Calu3 (cell line): ENCODE measurements around the gene ZMYND19. TPM values are rescaled to one million over a fixed set of nuclear protein-coding genes. Genes with fewer than 3 reads are reported as not detected.
"Not testable (repeated sequence)": the region's sequence is repeated elsewhere in the genome, so short reads cannot be mapped to it uniquely, and the experiment has no call there.

Experiments used
- BruUV-seq: library from RNA; stranded (reverse); fragments of 400-500 nt; replicated peaks from 2 replicates; lab custom pipeline; 2021; lab: Mats Ljungman, UMichigan
- CTCF ChIA-PET: fragments of 300-600 bp; sonication (Branson Sonifier 250); formaldehyde crosslinking; loops from one replicate; lab custom pipeline; 2022; ENCODE audit warnings: antibody characterized with exemption; lab: Charles Lee
- DNase-seq: peaks from one replicate; pipeline ENCODE4 v3.0.0; 2022
- H3K27ac Mint-ChIP-seq: one replicate; pipeline ENCODE4 v1.8.0; 2022; ENCODE audit warnings: mixed read lengths; ENCODE audit not compliant: unreplicated experiment
- H3K27me3 Mint-ChIP-seq: one replicate; pipeline ENCODE4 v1.8.0; 2022; ENCODE audit warnings: mixed read lengths; ENCODE audit not compliant: unreplicated experiment
- H3K36me3 Mint-ChIP-seq: one replicate; pipeline ENCODE4 v1.8.0; 2022; ENCODE audit warnings: mild to moderate bottlenecking, moderate library complexity, mixed read lengths; ENCODE audit not compliant: insufficient read depth, unreplicated experiment
- H3K4me1 Mint-ChIP-seq: one replicate; pipeline ENCODE4 v1.8.0; 2022; ENCODE audit warnings: mild to moderate bottlenecking, low read depth, mixed read lengths; ENCODE audit not compliant: unreplicated experiment
- H3K4me3 Mint-ChIP-seq: one replicate; pipeline ENCODE4 v1.8.0; 2022; ENCODE audit warnings: mild to moderate bottlenecking, low read depth, moderate library complexity, mixed read lengths; ENCODE audit not compliant: unreplicated experiment
- H3K9me3 Mint-ChIP-seq: one replicate; pipeline ENCODE4 v1.8.0; 2022; ENCODE audit warnings: low read depth, mixed read lengths; ENCODE audit not compliant: unreplicated experiment
- CTCF ChIP-seq: fragments of 200-600 bp; IDR thresholded peaks from one replicate; pipeline ENCODE4 v1.8.0; 2022; ENCODE audit warnings: antibody characterized with exemption; ENCODE audit not compliant: unreplicated experiment
- intact Hi-C: fragments of 100-400 bp; cut with micrococcal nuclease; formaldehyde crosslinking; loops from one replicate; pipeline ENCODE4 v1.10.0; 2022; ENCODE audit not compliant: unreplicated experiment
- total RNA-seq: library from RNA; stranded (reverse); gene quantifications from 2 replicates; pipeline ENCODE4 v1.2.3, GENCODE V29; 2022

ZMYND19 gene
- total RNA-seq, 1 experiment from 2014 or later = 30.0 TPM

- no peak for TF ChIP-seq CTCF
- H3K4me3 Mint-ChIP-seq = no peak overlapping the region
- H3K4me1 Mint-ChIP-seq = peaks cover 4% of the 10 kb centered on the region
- H3K27me3 Mint-ChIP-seq = no peaks in the 10 kb centered on the region
- CTCF ChIA-PET = no interaction called here
- DNase-seq = no peak
- H3K36me3 Mint-ChIP-seq = peaks cover 24% of the 10 kb centered on the region
- H3K9me3 Mint-ChIP-seq = no peaks in the 10 kb centered on the region
- no peak overlapping the region for H3K27ac Mint-ChIP-seq
- intact Hi-C loops = no loop called here
- no TSS peak for BruUV-seq
These were observed 19.7 kb downstream of the ZMYND19 start for GRCh38 chr9:137570566-137570965.

GRCh38 chr9:137569609-137570203, 20.6 kb downstream of the ZMYND19 start:
- no peak for TF ChIP-seq CTCF
- Mint-ChIP-seq H3K27ac (no peak overlapping the region), H3K4me1 (no peaks in the 10 kb centered on the region), H3K9me3 (no peaks in the 10 kb centered on the region), H3K4me3 (no peak overlapping the region), H3K36me3 (peaks cover 16% of the 10 kb centered on the region), H3K27me3 (no peaks in the 10 kb centered on the region)
- no peak for DNase-seq
- BruUV-seq = no TSS peak
- CTCF ChIA-PET = no interaction called here
- intact Hi-C loops = no loop called here

- not testable (repeated sequence) for H3K27ac Mint-ChIP-seq, H3K4me1 Mint-ChIP-seq, BruUV-seq
These were observed 21.9 kb downstream of the ZMYND19 start for GRCh38 chr9:137568445-137568844.

GRCh38 chr9:137564817-137565411, 25.4 kb downstream of the ZMYND19 start:
- H3K4me1 Mint-ChIP-seq = no peaks in the 10 kb centered on the region
- no peaks in the 10 kb centered on the region for H3K27me3 Mint-ChIP-seq
- H3K27ac Mint-ChIP-seq = no peak overlapping the region
- H3K9me3 Mint-ChIP-seq = no peaks in the 10 kb centered on the region
- peaks cover 16% of the 10 kb centered on the region for H3K36me3 Mint-ChIP-seq
- no TSS peak for BruUV-seq
- intact Hi-C loops = no loop called here
- DNase-seq = no peak
- H3K4me3 Mint-ChIP-seq = no peak overlapping the region
- TF ChIP-seq CTCF = no peak
- CTCF ChIA-PET = no interaction called here

More at GRCh38 chr9:137568445-137568844, 21.9 kb downstream of the ZMYND19 start:
- DNase-seq, intact Hi-C loops, H3K27me3 Mint-ChIP-seq, H3K4me3 Mint-ChIP-seq, CTCF ChIA-PET, H3K9me3 Mint-ChIP-seq: not testable (repeated sequence)
- peaks cover 17% of the 10 kb centered on the region for H3K36me3 Mint-ChIP-seq

GRCh38 chr9:137564134-137564533, 26.2 kb downstream of the ZMYND19 start:
- CTCF ChIA-PET = no interaction called here
- BruUV-seq = no TSS peak

More at GRCh38 chr9:137564134-137564533, 26.2 kb downstream of the ZMYND19 start:
- Mint-ChIP-seq H3K4me3 (no peak overlapping the region), H3K27ac (peak overlapping the region; percentile 42), H3K27me3 (no peaks in the 10 kb centered on the region), H3K36me3 (peaks cover 16% of the 10 kb centered on the region), H3K4me1 (no peaks in the 10 kb centered on the region), H3K9me3 (no peaks in the 10 kb centered on the region)
- intact Hi-C loops = no loop called here
- no peak for TF ChIP-seq CTCF
- no peak for DNase-seq
